IPS DF 4.7 (cell line): ENCODE results near the gene PEX14.

ENCODE experiments used
- DNase-seq: peaks from one replicate; pipeline ENCODE4 v3.0.0-alpha.2; 2013; ENCODE audit warnings: low spot score; ENCODE audit errors: extremely low read depth

The PEX14 gene

DNA sequence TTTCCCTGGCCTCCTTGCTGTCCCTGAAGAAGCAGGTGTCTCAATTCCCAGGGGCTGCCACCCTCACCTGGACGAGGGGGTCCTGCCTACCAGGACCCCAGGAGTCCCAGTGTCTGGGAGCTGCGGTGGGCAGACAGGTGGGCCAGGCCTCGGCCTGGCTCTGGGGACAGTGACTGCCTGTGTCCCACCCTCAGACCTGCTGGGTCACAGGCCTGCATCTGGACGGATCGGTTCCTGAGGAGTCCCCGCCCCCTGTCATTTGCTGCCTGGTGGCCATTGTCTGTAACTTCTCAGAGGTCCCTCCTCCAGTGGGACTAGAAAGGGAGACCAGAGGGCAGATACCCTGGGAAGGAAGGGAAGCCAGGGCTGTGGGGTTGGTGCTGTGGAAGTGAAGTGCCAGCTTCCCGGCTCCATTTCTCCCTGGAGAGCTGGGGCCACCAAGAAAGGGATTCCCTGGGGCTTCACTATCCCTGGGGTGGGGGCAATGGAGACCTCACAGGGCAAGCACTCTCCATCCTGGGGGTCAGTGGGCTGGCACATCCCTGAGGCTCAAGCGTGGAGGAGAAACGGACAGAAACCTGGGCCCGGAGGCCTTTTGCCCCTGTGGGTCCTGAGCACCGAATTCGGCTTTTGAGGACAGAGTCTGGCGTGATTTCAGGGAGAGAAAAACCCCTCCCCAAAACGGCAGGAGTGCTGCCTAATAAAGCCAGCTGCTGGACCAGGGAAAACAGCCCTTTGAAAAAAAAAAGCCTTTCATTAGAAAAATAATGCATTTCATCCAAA, 157.3 kb downstream of the PEX14 start:
- DNase-seq: no peak

DNA sequence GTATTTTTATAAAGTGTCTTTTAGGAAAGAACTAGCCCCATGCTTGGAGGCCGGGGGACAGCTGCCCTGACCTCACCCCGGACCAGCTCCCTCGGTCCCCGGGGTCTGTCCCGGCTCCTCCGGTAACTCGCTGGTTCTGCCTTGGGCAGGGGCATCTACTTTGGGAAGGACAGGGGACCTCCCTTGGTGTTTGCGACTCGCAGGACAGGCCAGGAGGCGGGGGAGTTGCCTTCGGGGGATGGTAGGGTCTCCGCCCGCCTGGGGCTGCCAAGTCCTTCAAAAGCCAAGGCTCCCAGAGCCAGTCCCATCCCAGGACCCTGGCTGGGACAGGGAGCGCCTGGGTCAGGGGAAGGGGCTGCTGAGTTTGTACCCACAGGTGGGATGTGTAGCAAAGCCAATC, 157.9 kb downstream of the PEX14 start:
- no peak for DNase-seq

GRCh38 chr1:10633416-10633815, 158.7 kb downstream of the PEX14 start:
- no peak for DNase-seq

GRCh38 chr1:10634075-10634427, 159.3 kb downstream of the PEX14 start:
- no peak for DNase-seq

DNA sequence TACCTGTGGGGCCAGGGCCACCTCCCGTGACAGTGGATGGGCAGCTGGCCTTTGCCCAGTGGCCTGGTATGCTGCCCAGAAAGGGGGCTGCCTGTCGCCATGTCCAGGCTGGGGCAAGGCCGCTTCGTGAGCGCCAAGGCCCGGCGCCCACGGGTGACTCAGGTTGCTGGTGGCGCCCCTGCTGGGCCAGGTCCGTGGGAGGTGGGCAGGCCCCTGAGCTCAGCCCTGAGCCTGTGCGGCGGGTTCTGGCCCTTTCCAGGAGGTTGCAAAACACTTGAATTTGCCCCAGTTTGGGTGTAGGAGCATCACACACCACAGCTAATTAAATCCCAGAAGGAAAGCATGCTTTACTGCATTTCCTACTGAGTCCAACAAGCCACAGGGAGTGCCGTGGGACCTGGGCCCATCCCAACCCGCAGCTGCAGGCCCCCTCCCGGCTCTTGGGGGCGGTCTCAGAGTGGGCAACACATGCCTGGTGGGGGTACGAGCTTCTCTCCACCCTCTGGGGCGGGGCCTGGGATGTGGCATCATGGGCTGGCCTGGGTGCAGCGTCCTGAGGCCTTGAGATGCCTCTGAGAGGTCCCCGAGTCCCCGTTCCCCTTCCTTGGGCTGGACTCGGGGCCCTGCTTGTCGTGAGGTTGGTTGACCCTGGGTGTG, 159.8 kb downstream of the PEX14 start:
- no peak for DNase-seq

DNA sequence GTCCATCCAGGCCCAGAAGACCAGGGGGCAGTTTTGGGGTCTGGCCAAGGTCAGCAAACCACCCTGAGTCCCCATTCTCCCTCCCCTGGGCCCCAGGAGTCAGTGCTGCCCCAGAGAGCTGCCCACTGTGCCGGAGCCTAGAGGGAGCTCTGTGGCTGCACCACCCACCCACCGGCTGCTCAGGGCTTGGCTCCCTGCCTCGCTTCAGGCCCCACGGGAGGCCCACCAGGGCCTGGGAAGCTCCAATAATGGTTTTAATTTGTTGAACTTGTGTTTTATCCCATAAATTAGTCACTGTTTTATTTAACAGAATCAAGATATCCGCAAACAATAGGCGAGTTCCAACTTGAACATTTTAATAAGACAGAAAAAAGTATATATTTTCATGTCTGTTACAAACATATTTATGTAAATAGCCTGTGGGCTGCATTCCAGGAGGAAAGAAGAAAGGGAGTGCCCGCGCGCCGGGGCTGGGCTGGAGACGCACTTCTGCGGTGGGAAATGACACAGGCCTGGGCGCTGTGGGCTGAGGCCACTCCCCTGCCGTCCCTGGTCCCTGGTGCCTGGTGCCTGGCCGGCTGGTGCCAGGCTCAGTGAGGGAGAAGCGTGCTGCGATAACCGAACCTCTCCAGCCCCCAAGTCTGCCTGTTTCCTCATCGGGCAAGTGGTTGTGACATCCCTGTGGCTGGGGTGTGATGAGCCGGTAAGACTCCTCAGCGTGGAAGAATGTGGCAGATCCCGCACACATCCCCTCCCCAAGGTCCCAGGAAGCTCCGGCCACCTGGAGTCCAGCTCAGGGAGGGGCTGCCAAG, 160.5 kb downstream of the PEX14 start:
- DNase-seq: no peak

DNA sequence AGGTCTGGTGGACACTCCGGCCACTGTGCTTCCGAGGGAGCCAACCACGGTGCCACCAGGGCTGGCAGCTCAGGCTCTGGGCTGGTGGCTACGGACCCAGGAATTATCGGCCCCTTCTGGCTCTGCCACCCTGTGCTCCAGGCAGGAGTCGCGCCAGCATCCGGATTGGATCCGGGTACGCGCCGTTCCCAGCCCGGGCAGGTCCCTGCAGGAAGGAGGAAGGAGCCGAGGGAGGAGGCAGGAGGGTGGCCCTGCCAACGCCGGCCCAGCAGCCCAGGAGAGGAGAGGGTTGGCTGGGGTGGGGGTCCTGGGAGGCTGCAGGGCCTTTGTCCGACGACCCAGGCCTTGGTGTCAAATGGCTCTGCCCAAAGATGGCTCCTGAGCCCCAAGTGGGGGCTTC, 161.2 kb downstream of the PEX14 start:
- no peak for DNase-seq

DNA sequence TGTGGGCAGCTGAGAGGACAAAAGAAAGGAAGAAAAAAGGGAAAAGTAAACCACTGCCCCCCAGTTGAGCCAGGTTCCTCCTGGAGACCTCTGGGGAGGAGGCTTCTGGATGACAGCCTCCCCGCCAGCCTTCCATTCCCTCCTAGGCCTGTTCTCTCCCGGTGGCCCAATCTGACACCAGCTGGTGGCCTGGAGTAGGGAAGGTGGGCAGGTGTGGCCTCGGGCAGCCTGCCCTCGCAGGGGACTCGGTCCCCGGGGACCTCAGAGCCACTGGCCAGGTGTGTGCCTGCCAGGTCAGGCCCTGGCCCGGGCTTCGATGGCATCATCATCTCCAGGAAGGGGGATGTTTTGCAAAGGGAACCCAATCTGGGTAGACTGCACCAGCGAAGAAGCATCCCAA, 162.7 kb downstream of the PEX14 start:
- no peak for DNase-seq

DNA sequence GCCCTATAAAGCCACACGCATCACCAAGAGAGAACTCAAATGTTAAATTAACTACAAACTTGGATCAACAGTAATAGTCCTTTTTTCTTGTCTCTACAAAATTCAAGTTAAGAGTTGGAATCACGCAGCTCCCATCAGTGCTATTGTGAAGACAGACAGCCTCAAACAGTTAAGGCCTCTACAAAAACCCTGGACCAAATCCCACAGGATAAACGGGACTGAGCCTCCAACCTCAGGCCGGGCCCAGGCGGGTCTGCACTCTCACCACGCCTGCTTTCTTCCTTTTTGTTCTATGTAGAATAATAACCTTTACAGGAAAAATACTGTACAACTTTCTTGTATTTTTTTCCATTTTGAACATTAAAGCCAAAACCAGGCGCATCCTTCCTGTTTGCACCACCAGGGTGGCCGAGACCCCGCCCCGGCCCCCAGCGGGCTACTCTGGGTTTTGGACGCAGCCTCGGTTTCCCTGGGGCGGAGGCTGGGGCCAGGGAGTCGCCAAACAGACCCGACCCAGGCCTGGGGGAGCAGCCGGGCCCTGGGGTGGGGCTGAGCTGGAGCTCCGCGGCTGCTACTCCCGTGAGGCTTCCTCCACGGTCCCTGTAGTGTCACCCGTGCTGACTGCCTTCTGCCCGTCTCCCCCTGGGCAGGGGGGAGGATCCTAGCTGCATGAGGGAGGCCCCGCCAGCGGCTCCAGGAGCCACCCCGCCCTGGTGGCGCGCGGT, 163.2 kb downstream of the PEX14 start:
- no peak for DNase-seq

DNA sequence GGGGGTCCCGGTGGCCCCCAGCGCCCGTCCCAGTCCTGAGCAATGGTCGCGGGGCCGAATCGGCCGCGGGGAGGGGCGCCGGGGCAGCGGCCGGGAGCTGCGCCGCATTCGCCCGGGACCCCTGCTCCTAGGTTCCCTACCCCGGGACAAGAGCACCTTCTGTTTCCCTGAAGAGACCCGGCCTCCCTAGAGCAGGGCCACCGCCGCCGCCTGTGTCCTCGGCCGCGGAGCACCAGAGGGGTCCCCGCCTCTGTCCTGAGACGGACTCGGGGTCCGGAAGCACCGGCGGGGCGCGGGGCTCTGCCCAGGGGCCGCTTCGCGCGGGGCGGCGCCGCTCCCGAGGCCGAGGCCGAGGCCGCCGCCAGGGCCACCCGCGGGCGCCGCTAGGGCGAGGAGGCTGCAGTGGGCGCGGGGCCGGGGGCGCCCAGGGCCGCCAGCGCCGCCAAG, 163.8 kb downstream of the PEX14 start:
- no peak for DNase-seq

DNA sequence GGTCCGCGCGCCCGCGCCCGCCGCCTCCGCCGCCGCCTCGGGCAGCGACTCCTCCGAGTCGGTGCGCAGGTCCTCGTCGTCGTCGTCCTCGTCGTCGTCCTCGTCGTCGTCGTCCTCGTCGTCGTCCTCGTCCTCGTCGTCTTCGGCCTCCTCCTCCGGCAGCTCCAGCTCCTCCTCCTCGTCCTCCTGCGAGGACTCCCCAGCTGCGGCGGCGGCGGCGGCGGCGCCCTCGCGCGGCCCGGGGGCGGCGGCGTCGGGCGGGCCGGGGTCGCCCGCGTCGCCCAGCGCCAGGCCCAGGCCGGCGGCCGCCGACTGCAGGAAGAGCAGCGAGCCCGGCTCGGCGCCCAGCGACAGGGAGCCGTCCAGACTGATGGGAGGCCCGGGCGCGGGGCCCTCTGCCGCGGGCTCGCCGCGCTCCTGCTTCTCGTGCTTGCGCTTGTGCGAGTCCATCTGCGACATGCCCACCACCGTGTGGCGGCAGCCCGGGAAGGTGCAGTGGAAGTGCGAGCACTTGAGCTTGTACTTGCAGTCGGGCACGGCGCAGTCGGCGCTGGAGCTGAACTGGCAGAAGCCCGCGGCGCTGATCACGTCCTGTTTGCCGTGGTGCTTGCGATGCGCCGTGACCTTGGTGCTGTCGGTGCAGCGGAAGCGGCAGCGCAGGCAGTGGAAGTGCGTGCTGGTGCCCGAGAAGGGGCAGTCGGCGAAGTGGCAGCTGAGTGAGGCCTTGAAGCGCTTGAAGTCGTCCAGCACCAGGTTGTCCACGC, 164.4 kb downstream of the PEX14 start:
- DNase-seq: no peak

- no peak for DNase-seq
Measured at GRCh38 chr1:10639775-10640578, 165.2 kb downstream of the PEX14 start.

DNA sequence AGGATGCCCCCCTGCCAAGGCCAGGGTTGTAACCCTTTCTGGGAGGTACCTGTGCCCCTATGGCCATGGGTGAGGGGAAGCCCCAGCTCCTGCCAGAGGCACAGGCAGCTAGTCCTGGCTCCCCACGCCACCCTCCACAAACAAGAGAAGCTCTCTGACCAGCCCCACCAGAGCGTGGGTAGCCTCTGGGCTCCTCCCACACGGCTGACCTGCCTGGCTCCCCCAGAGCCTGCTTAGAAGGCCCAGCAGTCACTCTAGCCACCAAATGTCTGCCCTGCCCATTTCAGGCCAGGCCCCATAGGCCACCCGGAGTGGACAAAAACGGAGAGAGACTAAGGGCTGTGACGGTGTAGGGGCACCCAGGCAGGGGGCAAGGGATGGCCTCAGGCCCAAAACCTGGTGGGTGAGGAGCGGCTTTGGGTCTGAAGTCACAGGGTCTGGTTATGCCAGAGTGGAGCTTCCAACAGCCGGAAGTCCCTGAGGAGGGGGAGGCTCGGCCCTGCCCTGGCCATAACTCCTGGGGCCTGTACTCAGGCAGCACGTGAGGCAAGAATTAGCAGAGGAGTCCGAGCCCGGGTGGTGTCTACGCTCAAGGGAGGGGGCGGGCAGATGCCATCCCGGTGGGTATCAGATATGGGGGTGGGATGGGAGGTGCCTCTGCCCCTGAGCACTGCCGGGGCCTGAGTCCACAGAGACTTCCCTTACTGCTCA, 166.2 kb downstream of the PEX14 start:
- no peak for DNase-seq

DNA sequence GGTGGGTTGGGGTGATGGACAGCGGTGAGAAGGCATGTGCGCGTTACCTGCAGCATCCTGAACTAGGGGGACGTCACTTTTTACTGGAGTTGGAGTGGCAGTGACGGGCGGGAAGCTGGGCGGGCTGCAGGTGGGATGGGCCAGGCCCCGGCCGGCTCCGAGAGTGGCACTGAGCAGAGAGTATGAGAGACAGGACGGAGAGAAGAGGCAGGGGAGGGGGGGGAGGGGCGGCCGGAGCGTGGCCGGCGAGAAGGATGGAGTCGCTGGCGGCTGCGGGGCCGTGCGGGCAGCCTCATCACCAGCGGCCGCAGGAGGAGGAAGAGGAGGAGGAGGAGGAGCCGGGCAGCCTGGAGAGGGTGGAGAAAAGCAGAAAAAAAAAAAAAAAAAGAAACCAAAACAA, 167.2 kb downstream of the PEX14 start:
- no peak for DNase-seq

- DNase-seq: no peak
Measured at GRCh38 chr1:10642403-10643080, 167.8 kb downstream of the PEX14 start.

GRCh38 chr1:10643607-10644306, 169.0 kb downstream of the PEX14 start:
- no peak for DNase-seq

GRCh38 chr1:10644307-10645128, 169.8 kb downstream of the PEX14 start:
- no peak for DNase-seq
